Measurements from ENCODE around the gene JAKMIP1. TPM values are rescaled to one million over a fixed set of nuclear protein-coding genes. Genes with fewer than 3 reads are reported as not detected.

The JAKMIP1 gene
- total RNA-seq, 2 donors from 2014 or later: 0.14 TPM

DNA sequence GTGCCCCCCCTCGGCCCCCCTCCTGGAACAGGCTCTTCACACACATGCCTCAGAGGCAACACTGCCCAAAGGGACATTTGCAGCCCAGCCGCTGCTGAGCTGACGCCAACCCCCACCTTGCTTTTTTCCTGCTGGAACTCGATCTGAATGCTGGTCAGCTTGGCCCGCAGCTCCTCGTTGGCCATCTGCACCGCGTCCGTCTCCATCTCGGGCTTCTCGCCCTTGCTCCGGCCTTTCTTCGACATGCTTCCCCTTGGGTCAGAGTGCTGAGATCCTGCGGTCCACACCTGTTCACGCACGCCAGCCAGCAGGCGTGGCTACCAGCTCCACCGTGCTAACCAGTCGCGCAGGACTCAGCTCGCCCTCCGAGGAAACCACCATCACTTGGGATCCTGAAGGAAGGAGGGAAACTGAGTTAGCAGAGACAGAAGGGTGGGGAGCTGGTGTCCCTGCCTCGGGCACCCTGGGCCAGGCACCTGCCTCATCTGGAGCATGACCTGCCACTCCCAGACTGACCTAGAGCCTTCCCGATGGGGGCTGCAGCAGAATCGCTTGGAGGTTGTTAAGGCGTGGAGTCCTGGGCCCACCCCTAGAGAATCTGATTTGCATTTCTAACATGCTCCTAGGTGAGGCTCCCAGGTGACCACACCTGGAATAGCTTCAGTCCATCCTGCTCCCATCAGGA, 87.6 kb downstream of the JAKMIP1 start:
- intact Hi-C loops (cut with DNase I): no loop called here
- peak; percentile 46 for DNase-seq (ENCODE audit: low spot score)

DNA sequence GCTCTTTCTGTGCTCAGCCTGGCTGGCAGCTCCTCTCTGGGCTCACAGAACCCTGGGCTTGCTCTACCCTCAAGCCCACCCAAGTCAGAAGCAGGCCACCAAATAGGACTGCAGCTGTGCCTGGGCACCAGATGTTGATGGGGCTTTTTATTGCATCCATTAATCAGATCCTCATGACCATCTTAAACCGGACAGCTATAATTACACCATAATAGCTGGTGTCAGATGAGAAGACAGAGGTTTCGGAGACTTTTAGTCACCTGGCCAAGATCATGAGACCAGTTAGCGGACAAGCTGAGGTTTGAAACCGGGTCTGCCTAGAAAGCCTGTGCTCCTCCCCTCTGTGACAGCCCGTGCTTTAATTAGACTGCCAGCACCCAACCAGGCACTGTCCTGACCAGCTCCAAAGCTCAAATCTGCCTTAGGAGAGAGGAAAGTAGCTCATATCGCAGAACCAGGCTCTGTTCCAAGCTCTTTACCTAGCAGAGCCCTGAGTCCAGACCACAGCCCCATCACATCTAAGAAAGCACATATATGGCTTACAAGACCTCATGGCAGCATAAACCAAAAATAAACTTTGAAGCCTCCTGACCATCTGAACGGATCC, 88.9 kb downstream of the JAKMIP1 start:
- intact Hi-C loops (cut with DNase I): no loop called here
- peak; percentile 30 for DNase-seq (ENCODE audit: low spot score)

DNA sequence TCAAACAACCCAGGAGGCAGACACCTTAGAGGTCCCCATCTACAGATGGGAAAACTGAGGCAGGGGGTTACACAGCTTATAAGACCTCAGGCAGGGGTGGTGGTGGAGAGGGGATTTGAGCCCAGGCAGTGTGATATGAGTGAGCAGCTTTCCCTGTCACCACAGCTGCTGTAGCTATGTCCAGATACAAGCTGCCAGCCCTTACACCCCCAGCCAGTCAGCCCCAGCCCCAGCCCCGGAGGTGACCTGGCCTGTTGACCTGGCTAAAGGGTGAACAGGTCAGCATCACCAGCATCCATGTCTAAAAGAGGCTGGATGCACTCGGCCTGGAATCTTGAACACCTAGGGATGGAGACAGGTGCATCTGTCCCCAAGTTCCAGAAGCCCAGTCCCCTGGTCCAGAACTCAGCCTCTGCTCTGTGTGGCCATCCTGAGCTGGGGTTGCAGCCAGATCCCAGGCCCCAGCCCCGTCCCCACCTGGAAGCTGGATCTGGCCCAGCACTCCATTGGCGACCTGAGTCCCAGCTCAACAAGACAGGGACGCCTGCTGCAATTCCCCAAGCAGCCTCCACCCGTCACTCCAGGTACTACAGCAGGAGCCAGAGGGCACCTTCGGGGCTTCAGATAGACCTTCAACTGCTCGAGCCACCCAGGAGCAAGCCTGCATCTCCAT, 89.5 kb downstream of the JAKMIP1 start:
- intact Hi-C loops (cut with DNase I): no loop called here

DNA sequence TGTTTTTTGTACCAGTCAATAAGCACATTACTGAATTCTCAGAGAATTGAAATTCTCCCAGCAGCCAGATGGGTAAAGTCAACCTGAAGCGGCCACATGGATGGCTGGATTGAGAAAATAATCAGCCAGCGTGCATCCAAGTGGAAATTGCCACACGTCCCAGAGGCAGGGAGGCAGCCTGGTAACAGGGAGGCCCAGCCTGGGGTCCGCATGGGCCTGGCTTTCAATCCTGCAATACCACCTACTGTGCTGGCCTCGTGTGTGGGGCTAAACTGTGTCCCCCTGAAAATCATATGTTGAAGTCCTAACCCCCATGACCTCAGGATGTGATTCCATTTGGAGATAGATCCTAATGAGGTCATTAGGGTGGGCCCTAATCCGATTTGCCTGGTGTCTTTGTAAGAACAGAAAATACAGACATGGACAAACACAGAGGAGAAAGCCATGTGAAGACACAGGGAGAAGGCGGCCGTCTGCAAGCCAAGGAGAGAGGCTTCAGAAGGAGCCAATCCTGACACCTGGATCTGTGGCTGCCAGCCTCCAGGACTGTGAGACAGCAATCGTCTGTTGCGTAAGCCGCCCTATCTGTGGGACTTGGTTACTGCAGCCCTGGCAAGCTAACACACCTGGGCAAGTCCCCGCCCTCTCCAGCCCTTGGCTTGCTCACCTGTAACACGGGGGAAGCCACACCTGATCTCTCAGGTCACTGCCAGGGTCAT, 90.3 kb downstream of the JAKMIP1 start:
- DNase-seq (ENCODE audit: low spot score): peak; percentile 78
- intact Hi-C loops (cut with DNase I): no loop called here

More for the DNA sequence above, 89.5 kb downstream of the JAKMIP1 start:
- DNase-seq (ENCODE audit: low spot score): peak; percentile 70

DNA sequence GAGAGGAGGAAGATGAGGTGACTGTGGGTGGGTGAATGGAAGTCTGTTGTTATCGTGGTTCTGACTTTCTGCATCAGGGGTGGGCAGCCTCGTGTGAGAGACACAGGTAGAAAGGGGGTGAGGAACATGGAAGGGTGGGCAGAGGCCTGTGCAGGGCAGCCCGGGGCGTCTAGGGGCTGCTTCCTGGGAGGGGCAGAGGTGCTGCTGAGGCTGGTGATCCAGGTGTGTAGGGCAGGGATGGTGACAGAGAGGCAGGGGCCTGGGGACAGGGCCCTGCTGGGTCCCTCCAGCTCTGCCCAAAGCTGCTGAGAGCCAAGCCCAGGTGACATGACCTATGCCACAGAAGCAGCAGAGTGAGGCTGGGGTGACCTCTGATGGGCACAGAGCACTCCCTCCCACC, 92.5 kb downstream of the JAKMIP1 start:
- DNase-seq (ENCODE audit: low spot score): peak; percentile 50
- intact Hi-C loops (cut with DNase I): no loop called here

DNA sequence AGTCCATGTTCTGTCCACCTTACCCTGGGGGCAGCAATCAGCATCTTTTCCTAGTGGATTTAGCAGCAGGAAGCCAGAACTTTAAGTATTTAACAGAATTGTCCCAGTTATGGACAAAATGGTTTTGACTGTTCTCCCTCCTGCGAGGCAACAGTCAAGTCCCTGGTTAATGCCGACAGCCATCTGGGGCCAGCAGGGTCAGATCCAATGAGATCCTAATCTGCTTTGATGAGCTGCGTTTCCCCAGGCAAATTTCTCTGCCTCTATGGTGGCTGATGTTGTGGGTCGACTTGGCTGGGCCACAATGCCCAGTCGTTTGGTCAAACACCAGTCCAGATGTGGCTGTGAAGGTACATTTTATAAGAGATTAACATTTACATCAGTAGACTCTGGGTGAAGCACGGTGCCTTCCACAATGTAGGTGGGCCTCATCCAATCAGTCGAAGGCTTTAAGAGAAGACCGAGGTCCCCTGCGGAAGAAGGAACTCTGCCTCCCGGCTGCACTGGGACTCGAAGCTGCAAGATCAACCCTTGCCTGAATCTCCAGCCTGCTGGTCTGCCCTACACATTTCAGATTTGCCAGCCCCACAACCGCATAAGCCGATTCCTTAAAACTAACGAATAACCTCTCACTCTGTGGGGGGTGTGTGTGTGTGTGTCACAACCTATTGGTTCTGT, 93.1 kb downstream of the JAKMIP1 start:
- DNase-seq (ENCODE audit: low spot score): peak; percentile 20
- intact Hi-C loops (cut with DNase I): no loop called here

DNA sequence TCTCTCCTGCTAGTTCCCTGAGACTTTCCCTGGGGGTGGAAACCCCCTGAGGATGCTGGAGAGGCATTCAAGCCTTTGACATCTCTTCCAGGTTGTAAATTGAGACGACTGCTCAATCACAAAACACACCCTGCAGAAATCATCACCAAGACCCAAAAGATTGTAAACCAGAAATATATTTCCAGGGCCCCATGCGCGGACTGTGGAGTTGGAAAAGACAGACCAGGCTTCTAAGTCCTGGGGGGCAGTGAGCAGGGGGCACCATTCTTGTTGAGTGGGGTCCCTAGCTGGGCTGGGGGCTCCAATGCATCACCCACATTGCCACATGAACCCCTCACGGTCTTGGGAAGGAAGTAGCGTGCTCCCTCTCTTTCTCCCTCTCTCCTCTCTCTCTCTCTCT, 94.2 kb downstream of the JAKMIP1 start:
- intact Hi-C loops (cut with DNase I): no loop called here
- DNase-seq (ENCODE audit: low spot score): peak; percentile 69

DNA sequence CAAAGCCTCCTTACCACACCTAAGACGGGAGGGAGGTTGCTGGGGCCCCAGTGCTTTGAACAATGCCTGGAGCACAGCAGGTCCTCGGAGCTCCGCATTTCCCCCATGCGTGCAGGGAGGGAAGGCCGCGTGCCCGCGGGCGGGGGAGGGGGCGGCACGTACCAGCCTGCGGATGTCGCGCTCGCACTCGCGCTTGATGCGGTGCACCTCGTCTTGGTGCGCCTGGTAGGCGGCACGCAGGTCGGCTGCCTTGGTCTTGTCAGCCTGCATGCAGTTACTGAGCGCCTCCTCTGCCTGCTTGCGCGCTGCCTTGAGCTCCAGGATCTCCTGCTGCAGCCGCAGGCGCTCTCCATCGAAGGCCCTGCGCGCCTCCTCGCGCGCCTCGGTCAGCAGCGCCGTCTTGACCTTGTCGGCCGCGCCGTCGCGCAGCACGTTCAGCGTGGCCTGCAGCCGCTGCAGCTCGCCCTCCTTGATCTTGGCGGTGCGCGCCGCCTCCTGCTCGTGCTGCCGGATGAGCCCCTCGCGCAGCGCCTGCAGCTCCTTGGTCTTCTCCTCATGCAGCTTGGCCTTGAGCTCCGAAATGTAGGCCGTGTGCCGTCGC, 94.9 kb downstream of the JAKMIP1 start:
- peak; percentile 70 for DNase-seq (ENCODE audit: low spot score)
- intact Hi-C loops (cut with DNase I): no loop called here

DNA sequence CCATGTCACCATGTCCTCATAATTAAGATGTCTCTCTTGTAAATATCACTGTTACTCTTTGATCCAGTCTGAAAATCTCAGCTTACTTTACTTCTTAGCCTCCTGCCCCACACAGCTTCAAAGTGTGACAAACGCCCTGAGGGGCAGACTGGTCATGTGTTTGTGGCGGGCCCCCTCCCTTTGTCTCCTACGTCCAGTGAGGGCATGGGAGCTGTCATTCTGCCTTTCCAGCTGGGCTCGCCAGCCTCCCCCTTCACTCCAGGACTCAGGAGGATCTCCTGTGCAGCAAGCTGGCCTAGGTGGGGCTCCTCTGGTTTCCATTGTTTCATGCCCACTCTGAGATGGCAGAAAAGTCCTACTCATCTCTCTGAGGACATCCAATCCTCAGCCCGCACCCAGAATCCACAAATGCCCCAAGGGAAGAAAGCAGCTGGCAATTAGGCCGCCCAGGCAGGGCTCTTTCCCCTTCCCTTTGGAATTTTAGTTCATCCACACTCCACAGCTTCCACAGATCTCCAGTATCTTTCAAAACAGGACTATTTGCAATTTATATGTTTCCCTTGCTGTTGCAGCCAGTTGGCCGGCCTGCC, 95.7 kb downstream of the JAKMIP1 start:
- DNase-seq (ENCODE audit: low spot score): peak; percentile 34
- intact Hi-C loops (cut with DNase I): no loop called here

DNA sequence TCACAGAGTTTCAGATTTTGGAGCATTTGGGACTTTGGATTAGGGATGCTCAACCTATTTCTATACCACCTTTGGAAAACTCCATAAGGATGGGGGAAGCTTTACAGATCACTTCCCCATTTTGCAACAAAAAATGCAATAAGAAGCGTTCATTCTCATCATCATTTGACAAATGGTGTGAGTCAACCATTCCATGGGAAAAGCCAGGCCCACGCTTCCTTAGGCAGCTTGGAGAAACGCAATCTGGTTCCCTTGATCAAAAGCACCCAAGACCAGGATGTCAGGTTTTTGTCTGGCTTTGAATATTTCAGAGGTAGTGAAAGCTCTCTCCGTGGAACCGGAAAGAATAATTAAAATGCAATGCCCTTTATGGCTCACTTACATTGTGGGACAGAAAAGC, 102.8 kb downstream of the JAKMIP1 start:
- DNase-seq (ENCODE audit: low spot score): no peak
- intact Hi-C loops (cut with DNase I): no loop called here

DNA sequence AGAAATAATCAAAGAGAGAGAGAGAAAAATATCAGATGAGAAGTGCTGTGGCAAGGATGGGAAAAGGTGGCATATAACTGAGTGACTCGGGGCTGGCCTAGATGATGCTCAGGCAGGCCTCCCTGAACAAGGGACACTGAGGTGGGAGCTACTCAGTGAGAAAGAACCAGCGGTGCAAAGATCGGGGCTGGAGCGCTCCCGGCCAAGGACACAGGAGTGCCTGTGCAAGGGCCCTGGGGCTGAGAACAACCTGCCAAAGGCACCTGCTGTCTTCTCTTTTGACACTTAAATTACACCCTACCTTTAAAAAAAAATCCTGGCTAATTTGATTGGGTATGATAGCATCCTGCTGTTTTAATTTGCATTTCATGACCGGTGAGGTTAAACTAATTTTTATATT, 104.5 kb downstream of the JAKMIP1 start:
- DNase-seq (ENCODE audit: low spot score): peak; percentile 47
- intact Hi-C loops (cut with DNase I): no loop called here

DNA sequence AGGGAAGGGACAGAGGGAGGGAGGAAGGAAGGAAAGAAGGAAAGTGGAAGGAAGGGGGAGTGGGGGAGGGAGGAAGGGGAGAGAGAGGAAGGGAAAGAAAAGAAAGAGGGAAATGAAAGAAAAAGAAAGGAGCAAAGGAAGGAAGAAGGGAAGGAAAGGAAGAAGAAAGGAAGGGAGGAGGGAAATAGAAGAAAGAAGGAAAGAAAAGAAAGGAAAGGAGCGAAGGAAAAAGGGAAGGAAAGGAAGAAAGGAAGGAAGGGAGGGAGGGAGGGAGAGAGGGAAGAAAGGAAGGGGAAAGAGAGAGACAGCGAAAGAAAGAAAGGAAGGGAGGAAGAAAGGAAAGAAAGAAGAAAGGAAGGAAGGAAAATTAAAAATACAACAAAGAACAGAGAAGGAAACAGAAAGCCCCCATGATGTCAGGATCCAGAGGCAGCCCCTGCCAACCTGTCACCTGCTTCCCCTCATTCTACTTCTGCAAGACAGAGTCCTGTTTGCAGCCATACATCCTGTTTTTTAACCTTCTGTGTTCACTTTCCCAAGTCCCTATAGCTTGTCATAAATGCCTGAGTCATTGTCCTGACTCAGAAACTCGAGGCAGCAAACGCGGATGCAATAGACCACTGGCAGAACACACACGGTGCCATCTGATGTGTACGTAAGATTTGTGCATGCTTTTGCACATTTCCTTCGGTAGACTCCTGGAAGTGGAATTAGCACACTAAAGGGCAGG, 105.2 kb downstream of the JAKMIP1 start:
- intact Hi-C loops (cut with DNase I): no loop called here
- DNase-seq (ENCODE audit: low spot score): no peak

DNA sequence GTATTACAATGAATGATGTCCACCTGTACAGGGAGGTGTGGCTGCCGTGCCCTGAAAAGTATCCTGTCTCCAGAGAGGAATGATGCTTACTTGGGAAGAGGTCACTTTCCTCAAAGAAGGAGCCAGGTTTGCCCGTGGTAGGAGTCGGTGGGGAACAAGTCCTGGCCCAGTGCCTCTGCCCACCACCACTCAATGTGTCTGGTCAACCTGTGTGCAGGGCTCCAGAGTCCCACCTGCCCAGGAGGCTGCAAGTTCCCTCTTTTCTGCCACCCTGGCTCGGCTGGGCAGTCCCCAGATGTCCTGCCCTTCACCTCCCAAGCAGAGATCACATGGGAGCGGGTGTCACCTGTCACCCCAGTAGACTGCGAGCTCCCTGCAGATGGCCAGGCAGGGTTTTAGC, 106.7 kb downstream of the JAKMIP1 start:
- intact Hi-C loops (cut with DNase I): no loop called here
- no peak for DNase-seq (ENCODE audit: low spot score)

DNA sequence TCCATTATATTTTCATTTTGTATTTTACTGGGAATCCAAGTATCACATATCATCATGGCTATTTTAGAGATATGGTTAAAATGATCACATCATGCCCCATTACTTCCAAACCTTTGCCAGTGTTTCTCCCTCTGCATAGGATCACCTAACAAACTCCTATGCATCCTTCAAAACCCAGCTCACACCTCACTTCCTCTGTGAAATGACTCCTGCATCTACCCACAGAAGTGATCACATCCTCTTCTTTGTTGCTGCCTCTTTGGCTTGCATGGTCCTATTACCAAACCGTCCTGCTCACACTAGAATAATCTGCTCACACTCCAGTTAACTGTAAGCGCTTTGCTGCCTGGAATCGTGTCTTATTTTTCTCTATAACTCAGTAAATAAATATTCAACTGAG, 107.4 kb downstream of the JAKMIP1 start:
- DNase-seq (ENCODE audit: low spot score): no peak
- intact Hi-C loops (cut with DNase I): no loop called here

DNA sequence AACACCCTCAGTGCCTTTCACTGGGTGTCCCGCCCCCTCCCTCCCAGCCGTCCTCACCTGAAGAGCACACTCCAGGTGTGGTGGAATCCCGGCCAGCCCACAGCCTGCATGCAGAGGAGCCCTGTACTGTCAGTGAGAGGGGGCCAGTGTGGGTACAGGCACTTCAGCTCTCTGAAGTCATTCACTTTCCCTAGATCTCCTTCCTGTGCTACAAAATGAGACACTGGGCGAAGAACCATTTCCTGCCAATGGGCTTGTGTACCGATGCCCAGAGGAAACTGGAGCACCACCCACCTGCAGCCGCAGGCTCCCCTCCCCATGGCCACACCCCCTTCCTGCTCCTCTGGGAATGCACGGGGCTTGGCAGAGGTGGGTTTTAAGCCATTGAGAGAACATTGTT, 108.2 kb downstream of the JAKMIP1 start:
- intact Hi-C loops (cut with DNase I): no loop called here
- peak; percentile 50 for DNase-seq (ENCODE audit: low spot score)

DNA sequence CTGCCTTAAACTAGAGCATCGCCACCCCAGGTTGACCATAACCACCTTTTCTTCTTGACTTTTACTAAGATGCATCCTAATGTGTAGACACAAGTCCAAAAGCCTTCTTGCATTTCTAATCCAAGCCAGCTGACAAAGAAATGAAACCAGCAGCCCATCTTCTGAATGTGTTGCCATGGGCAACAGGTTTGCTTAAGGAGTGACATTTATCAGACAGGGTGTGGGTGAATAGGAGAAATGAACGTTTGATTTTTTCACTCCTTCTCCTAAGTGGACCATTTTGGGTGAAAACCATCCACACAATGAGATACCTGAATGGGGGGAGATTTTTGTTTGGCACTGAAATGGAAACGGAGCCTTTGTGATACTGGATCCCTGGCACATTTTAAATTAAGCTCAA, 109.4 kb downstream of the JAKMIP1 start:
- intact Hi-C loops (cut with DNase I): no loop called here
- no peak for DNase-seq (ENCODE audit: low spot score)

DNA sequence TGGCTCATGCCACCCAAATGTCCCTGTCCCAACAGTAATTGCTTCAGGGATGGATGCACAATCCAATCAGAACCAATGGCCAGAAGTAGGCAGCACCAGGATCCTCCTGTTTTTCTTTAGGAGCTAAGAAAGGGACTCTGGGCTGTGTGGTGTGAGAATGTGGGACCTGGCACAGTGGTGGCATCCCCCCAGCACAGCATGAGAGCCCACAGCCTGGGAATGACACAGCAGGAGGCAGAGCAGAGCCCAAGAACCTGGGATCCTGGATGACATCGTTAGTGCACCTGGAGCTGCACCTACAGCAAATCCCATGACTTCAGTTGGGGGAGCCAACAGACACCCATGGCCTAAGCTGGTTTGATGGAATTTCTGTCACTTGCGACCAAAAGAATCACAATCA, 111.4 kb downstream of the JAKMIP1 start:
- intact Hi-C loops (cut with DNase I): loop anchor here in 1 of 2 donors (1.0 kb wide), 1 partner anchor 24 kb away; no protein-coding TSS in a partner anchor
- DNase-seq (ENCODE audit: low spot score): no peak

Data from posterior vena cava (tissue), 2 donors.